MM.1S (cell line): Measurements from ENCODE around the gene SLC8A1.

ENCODE experiments used
- CTCF ChIP-seq: fragments of 300-600 bp; sonication (generic); IDR thresholded peaks from 2 replicates; pipeline ENCODE4 v1.5.1; 2016; ENCODE audit warnings: antibody characterized with exemption, low read length, mixed read lengths
- EZH2phosphoT487 ChIP-seq: fragments of 300-600 bp; sonication (generic); IDR thresholded peaks from 2 replicates; pipeline ENCODE4 v1.6.1; 2018; ENCODE audit warnings: antibody characterized with exemption, low read length

- no peak for TF ChIP-seq CTCF
- no peak for TF ChIP-seq EZH2phosphoT487
Observed at GRCh38 chr2:40321016-40321623, 130.8 kb downstream of the SLC8A1 start.
